Measurements from ENCODE around the gene ZSCAN26.

ZSCAN26 gene

DNA sequence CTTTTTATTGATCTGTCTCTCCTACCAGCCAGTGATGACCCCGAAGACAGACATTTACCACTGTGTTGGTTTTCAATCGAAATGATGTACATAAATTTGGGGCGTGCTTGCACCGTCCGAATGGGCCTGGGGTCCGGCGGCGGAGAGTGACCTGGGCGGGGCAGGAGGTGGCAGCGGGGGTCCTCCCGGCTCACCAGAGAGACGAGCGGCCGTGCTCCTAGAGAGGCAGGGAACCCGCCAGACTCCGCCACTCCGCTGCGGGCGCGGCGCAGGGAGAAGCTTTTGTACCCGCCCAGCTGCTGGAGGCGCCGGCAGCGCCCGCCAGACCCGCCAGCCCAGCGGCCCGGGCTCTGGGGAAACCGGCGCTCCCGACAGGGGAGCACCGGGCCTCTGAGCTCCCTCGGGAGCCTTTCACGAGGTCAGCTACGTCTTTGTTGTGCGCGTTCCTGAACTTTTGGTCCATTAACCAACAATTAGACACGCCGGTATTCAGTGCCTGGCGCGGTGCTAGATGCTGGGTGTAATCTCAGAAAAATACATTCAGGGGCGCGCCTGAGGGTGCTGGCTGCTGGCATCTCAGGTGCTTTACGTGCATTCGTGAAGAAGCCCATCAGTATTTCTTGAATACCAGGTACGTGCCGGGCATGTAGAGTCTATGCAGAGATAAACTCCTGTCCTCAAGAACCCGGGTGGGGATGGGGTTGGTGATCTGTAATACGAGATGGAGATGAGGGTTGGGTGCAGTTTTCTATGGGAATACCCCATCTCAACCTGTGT lies 14.5 kb downstream of the ZSCAN26 start, which contains the start of gene PGBD1:
Gene PGBD1, plus strand, starts transcription at position 285 of the 777 bp plus-strand sequence. CDS start 2,242 bp downstream, outside the sequence.
- Histone ChIP-seq H3F3A (ENCODE audit: low read depth) (no peaks in the 10 kb centered on the region), H3K9me2 (replicated peaks; ENCODE audit: low read depth, low read length) (no peaks in the 10 kb centered on the region), H3K4me3 (ENCODE audit: low read length, poor library complexity, severe bottlenecking) (peak within 1 kb of the TSS; percentile 83), H4K20me1 (ENCODE audit: insufficient read depth, low read length, poor library complexity, severe bottlenecking) (no peaks in the 10 kb centered on the region), H3K9ac (ENCODE audit: low read depth, low read length, poor library complexity, severe bottlenecking) (peak within 1 kb of the TSS; percentile 79), H3K27me3 (ENCODE audit: insufficient read depth, low read length, poor library complexity, severe bottlenecking) (no peaks in the 10 kb centered on the region), H3K4me2 (ENCODE audit: low read depth, low read length, poor library complexity, severe bottlenecking) (peak within 1 kb of the TSS; percentile 66), H3K79me2 (ENCODE audit: insufficient read depth, low read length) (peaks cover 25% of the 10 kb centered on the region; the same call in 1 of the 2 replicates), H3K4me1 (ENCODE audit: insufficient read depth, low read length, poor library complexity, severe bottlenecking) (peaks cover 29% of the 10 kb centered on the region), H3K9me3 (ENCODE audit: insufficient read depth, low read depth, low read length) (no peaks in the 10 kb centered on the region), H2AFZ (ENCODE audit: low read length) (peak within 1 kb of the TSS; percentile 89), H3K36me3 (ENCODE audit: insufficient read depth, low read length) (peaks cover 10% of the 10 kb centered on the region; the same call in 1 of the 2 replicates)
- TF ChIP-seq EZH2phosphoT487 (IDR thresholded peaks at IDR 0.05; ENCODE audit: borderline replicate concordance) (no peak), CTCF (conservative IDR thresholded peaks at IDR 0.05; ENCODE audit: low read length) (peak; percentile 16; the same call in 1 of the 2 replicates)

GRCh38 chr6:28282926-28283325 lies 16.0 kb downstream of the ZSCAN26 start:
- Histone ChIP-seq H4K20me1 (ENCODE audit: insufficient read depth, low read length, poor library complexity, severe bottlenecking) (no peaks in the 10 kb centered on the region), H3K4me2 (ENCODE audit: low read depth, low read length, poor library complexity, severe bottlenecking) (peak overlapping the region; percentile 66), H3K9ac (ENCODE audit: low read depth, low read length, poor library complexity, severe bottlenecking) (no peak overlapping the region), H3K9me3 (ENCODE audit: insufficient read depth, low read depth, low read length) (no peaks in the 10 kb centered on the region), H3K9me2 (replicated peaks; ENCODE audit: low read depth, low read length) (no peaks in the 10 kb centered on the region), H3K4me3 (ENCODE audit: low read length, poor library complexity, severe bottlenecking) (peak overlapping the region; percentile 83), H3K4me1 (ENCODE audit: insufficient read depth, low read length, poor library complexity, severe bottlenecking) (peaks cover 29% of the 10 kb centered on the region), H3K79me2 (ENCODE audit: insufficient read depth, low read length) (peaks cover 25% of the 10 kb centered on the region; the same call in 1 of the 2 replicates), H3K27me3 (ENCODE audit: insufficient read depth, low read length, poor library complexity, severe bottlenecking) (no peaks in the 10 kb centered on the region), H3K36me3 (ENCODE audit: insufficient read depth, low read length) (peaks cover 11% of the 10 kb centered on the region), H3F3A (ENCODE audit: low read depth) (no peaks in the 10 kb centered on the region), H2AFZ (ENCODE audit: low read length) (no peak overlapping the region)
- TF ChIP-seq CTCF (conservative IDR thresholded peaks at IDR 0.05; ENCODE audit: low read length) (no peak), EZH2phosphoT487 (IDR thresholded peaks at IDR 0.05; ENCODE audit: borderline replicate concordance) (no peak)

DNA sequence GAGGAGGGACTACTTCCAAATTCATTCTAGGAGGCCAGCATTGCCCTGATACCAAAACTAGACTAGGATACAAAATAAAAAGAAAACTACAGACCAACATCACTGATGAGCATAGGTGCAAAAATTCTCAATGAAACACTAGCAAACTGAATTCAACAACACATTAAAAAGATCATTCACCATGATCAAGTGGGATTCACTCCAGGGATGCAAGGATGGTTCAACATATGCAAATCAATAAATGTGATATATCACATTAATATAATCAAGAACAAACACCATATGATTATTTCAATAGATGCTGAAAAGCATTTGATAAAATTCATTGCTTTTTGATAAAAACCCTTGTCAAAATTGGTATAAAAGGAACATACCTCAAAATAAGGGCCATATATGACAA lies 24.6 kb downstream of the ZSCAN26 start:
- Histone ChIP-seq H3K9me3 (ENCODE audit: insufficient read depth, low read depth, low read length) (no peaks in the 10 kb centered on the region), H2AFZ (ENCODE audit: low read length) (no peak overlapping the region), H3F3A (ENCODE audit: low read depth) (no peaks in the 10 kb centered on the region), H3K27me3 (ENCODE audit: insufficient read depth, low read length, poor library complexity, severe bottlenecking) (no peaks in the 10 kb centered on the region), H3K9me2 (replicated peaks; ENCODE audit: low read depth, low read length) (no peaks in the 10 kb centered on the region), H3K79me2 (ENCODE audit: insufficient read depth, low read length) (no peaks in the 10 kb centered on the region), H3K4me1 (ENCODE audit: insufficient read depth, low read length, poor library complexity, severe bottlenecking) (no peaks in the 10 kb centered on the region), H3K4me2 (ENCODE audit: low read depth, low read length, poor library complexity, severe bottlenecking) (no peak overlapping the region), H3K9ac (ENCODE audit: low read depth, low read length, poor library complexity, severe bottlenecking) (no peak overlapping the region), H3K36me3 (ENCODE audit: insufficient read depth, low read length) (peaks cover 24% of the 10 kb centered on the region), H3K4me3 (ENCODE audit: low read length, poor library complexity, severe bottlenecking) (no peak overlapping the region), H4K20me1 (ENCODE audit: insufficient read depth, low read length, poor library complexity, severe bottlenecking) (no peaks in the 10 kb centered on the region)
- TF ChIP-seq CTCF (conservative IDR thresholded peaks at IDR 0.05; ENCODE audit: low read length) (no peak), EZH2phosphoT487 (IDR thresholded peaks at IDR 0.05; ENCODE audit: borderline replicate concordance) (no peak)
